ENCODE results near the gene RNASE9. TPM values are rescaled to one million over a fixed set of nuclear protein-coding genes. Genes with fewer than 3 reads are reported as not detected.

The RNASE9 gene
- total RNA-seq, 4 donors from 2014 or later: not detected

GRCh38 chr14:20550926-20551325, 9.9 kb downstream of the RNASE9 start:
- no peaks in the 10 kb centered on the region for H3K4me1 ChIP-seq
- no peak for ATAC-seq
- TF ChIP-seq POLR2A (IDR thresholded peaks at IDR 0.05) (no peak), CTCF (IDR thresholded peaks at IDR 0.05 in 4 of 5, conservative IDR thresholded peaks at IDR 0.05 in 1 of 5) (no peak)

GRCh38 chr14:20548414-20549158, 12.3 kb downstream of the RNASE9 start:
- Histone ChIP-seq H3K27me3 (no peaks in the 10 kb centered on the region), H3K36me3 (no peaks in the 10 kb centered on the region), H3K4me1 (no peaks in the 10 kb centered on the region), H3K4me3 (no peak overlapping the region), H3K9me3 (no peaks in the 10 kb centered on the region), H3K27ac (no peak overlapping the region)
- in situ Hi-C loops (cut with MboI; ENCODE audit: low sequenced_read_pairs in 4 of 4): no loop called here
- DNase-seq (no peak), ATAC-seq (no peak)
- no peak for TF ChIP-seq POLR2A (IDR thresholded peaks at IDR 0.05)
- no peak for TF ChIP-seq CTCF (IDR thresholded peaks at IDR 0.05 in 4 of 5, conservative IDR thresholded peaks at IDR 0.05 in 1 of 5)
- intact Hi-C loops (cut with DNase I; ENCODE audit: low total_unique reads): no loop called here

More at GRCh38 chr14:20550926-20551325, 9.9 kb downstream of the RNASE9 start:
- intact Hi-C loops (cut with DNase I; ENCODE audit: low total_unique reads): no loop called here
- DNase-seq: no peak
- Histone ChIP-seq H3K4me3 (no peak overlapping the region), H3K27ac (no peak overlapping the region), H3K27me3 (no peaks in the 10 kb centered on the region), H3K9me3 (no peaks in the 10 kb centered on the region), H3K36me3 (no peaks in the 10 kb centered on the region)
- in situ Hi-C loops (cut with MboI; ENCODE audit: low sequenced_read_pairs in 4 of 4): no loop called here

GRCh38 chr14:20546877-20547276, 14.0 kb downstream of the RNASE9 start:
- H3K27ac ChIP-seq: no peak overlapping the region
- in situ Hi-C loops (cut with MboI; ENCODE audit: low sequenced_read_pairs in 4 of 4): no loop called here
- H3K9me3 ChIP-seq: no peaks in the 10 kb centered on the region
- TF ChIP-seq CTCF (IDR thresholded peaks at IDR 0.05 in 4 of 5, conservative IDR thresholded peaks at IDR 0.05 in 1 of 5) (no peak), POLR2A (IDR thresholded peaks at IDR 0.05) (no peak)
- no peak overlapping the region for H3K4me3 ChIP-seq
- no peak for DNase-seq
- no peaks in the 10 kb centered on the region for H3K4me1 ChIP-seq
- intact Hi-C loops (cut with DNase I; ENCODE audit: low total_unique reads): no loop called here
- no peaks in the 10 kb centered on the region for H3K27me3 ChIP-seq
- ATAC-seq: no peak
- no peaks in the 10 kb centered on the region for H3K36me3 ChIP-seq

GRCh38 chr14:20539906-20540305, 20.9 kb downstream of the RNASE9 start:
- DNase-seq (no peak), ATAC-seq (no peak)
- no peaks in the 10 kb centered on the region for H3K4me1 ChIP-seq
- no peak for TF ChIP-seq CTCF (IDR thresholded peaks at IDR 0.05 in 4 of 5, conservative IDR thresholded peaks at IDR 0.05 in 1 of 5)
- TF ChIP-seq POLR2A (IDR thresholded peaks at IDR 0.05): no peak
- H3K27me3 ChIP-seq: no peaks in the 10 kb centered on the region
- no peak overlapping the region for H3K27ac ChIP-seq
- intact Hi-C loops (cut with DNase I; ENCODE audit: low total_unique reads) (no loop called here), in situ Hi-C loops (cut with MboI; ENCODE audit: low sequenced_read_pairs in 4 of 4) (loop anchor here in 1 of 4 donors (10.0 kb wide), 1 partner anchor 155 kb away; no protein-coding TSS in a partner anchor)
- no peak overlapping the region for H3K4me3 ChIP-seq
- H3K36me3 ChIP-seq: no peaks in the 10 kb centered on the region
- no peaks in the 10 kb centered on the region for H3K9me3 ChIP-seq
